ENCODE measurements around the gene SFXN5. TPM values are rescaled to one million over a fixed set of nuclear protein-coding genes. Genes with fewer than 3 reads are reported as not detected.

The SFXN5 gene
- total RNA-seq, 1 donor from 2014 or later: 21.9 TPM

DNA sequence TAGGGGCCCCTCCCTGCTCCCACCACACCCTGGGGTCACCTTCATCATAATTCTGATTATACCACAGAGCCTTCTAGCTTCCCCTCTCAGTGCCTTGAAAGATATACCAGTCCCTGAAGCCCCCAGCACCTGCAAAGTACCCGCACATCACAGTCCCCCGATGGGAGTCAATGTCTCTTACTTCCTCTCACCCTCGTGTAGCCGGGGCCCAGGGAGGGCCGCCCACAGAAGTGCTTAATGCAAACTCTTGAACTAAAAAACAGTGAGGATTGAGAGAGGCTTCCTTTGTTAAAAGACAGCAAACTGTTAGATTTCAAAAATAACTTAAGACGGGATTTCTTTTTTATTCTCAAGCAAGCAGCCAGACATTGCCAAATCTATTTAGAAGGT lies 76.5 kb downstream of the SFXN5 start:
- peak; percentile 3 for DNase-seq (ENCODE audit: low spot score)

GRCh38 chr2:72994282-72994990 lies 77.1 kb downstream of the SFXN5 start:
- DNase-seq (ENCODE audit: low spot score): peak; percentile 5

DNA sequence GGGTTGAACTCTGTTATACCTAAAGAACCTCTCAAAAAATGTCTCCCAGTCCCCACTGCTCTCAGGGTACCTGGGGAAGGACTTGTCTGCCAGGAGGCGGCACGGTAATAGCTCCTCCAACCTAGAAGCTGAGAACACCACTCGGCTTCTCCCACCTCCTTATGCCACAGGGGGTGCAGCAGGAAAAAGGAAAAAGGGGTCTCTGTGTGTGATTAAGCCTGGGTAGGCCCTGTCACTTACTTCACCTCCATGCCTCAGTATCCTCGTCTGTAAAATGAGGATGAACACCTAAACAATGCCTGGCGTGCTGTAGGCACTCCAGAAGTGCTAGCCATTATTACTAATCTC lies 77.6 kb downstream of the SFXN5 start:
- DNase-seq (ENCODE audit: low spot score): peak; percentile 4

DNA sequence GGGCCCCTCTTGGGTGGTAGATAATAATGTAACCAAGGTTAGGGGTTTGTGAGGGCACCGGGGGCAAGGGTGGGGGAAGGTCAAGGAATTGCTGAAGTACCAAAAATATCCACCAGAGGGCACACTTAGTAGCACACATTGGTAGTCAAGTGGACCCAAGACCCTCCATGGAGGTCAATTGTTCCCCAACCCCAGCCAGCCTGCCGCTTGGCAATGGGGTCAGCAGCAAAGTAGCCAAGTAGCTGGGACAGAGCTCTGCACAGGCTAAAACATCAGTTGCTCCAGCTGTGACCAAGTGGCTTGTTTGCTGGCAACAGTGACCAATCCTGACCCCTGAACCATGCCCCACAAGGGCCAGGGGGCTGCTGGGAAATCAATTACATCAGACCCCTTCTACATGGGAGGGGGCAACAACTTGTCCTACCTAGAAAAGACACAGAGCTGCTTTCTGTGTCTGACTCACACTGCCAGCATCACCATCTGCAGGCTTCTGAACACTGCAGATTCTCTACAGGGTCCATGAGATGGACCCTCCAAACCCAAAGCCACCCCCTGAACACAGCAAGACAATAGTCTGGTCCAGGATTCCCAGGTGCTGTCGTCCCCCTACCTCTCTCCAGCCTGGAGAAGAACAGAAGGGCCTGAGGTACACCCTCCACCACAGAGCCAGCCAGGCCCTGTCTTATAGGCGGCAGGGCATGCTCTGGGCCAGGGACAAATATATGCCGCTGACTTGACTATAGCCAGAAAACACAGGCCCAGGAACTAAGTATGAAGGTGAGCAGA lies 78.2 kb downstream of the SFXN5 start:
- DNase-seq (ENCODE audit: low spot score): peak; percentile 6

DNA sequence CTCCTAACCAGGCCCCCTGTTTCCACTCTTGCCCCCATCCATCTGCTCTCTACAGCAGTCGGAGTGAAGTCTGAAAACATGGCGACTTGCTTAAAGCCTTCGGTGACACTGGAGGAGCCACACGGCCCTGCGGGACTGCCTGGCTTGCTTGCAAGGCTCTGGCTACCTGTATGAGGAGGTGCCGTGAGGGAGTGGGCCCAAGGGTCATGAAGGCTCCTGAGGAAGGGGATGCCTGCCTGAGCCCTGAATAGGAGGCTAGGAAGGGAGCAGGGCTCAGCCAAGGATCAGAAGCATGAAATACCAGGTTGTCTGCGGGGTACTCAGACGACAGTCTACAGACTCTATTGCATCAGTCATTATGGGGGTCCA lies 78.8 kb downstream of the SFXN5 start:
- DNase-seq (ENCODE audit: low spot score): no peak

GRCh38 chr2:72991980-72992733 lies 79.4 kb downstream of the SFXN5 start:
- no peak for DNase-seq (ENCODE audit: low spot score)

DNA sequence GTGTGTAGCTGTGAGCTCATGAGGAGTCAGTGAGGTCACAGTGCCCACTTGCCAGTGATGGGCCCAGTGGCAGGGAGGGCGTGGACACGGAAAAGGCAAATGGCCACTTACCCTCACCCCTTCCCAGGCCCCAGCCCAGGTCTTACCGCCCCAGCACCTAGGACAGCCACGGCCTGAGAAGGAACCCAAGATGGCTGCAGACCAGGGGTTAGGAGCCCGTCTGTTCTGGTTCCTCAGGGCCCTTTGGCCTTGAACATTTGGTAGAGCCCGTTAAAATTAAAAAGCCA lies 80.1 kb downstream of the SFXN5 start:
- DNase-seq (ENCODE audit: low spot score): no peak

DNA sequence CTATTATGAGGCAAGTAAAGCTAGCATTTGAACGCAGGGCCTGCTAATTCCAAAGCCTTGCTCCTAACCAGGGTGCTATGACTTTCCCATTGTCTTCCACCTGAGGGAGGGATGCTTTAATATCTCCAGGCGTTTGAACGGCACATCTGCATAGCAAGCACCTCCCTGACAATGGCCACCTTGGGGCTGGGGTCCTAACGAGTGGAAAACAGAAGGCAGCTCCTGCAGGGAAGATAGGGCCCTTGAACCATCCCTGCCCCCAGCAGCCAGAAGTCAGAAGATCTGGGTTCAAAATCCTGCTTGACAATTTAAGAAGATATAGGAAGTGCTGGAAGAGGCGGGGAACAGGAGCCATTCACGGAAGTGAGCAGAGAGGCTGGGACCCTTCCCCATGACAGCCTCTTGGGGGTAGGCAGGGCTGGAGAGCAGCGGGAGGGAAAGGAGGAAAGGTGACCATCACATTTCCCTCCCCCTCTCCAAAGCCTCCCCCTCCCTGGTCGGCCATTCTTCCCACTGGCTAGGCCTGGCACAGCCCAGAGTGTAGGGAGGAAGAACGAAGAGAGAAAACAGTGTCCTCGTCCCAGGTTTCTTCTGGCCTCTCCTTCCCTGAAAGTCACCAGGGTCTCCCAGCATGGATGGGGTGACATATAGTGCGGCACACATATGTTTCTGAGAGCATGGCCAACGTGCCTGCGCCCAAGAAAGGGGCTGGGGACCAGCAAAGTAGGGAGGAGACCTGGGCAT lies 80.6 kb downstream of the SFXN5 start:
- no peak for DNase-seq (ENCODE audit: low spot score)

DNA sequence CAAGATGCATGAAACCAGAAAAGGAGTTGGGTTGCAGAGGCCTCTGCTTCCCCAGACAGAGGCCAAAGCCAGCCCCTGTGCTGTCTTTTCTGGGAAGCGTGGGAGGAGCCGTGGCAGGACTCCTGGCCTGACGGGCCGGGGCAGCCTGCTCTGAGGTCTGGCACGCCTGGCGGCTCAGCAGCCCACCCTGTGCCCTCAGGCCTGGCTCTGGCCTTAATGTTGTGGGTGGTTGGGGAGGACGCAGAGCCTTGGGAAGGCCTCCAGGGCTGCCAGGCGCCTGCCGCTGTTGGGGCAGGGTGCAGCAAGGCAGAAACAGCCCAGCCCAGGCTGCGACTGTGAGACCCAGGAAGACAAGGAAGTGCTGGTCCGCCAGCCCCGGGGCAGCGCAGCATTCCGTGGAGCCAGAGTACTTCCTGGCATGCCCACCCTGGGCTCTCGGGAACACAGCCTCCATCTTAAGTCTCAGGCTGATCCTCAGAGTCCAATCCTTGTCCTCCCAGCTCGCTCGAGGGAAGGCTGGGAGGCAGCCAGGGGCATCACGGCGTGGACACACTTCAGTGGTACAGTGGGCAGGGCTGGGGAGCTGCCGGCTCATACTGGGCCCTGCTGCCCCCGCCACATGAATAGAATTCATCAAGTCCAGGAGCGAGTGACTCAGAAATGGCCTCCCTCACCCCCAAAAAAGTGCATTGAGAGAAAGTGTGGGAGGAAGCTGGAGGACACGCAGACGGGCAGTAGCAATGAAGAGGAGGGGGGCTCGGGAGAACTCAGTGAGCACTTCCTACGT lies 81.5 kb downstream of the SFXN5 start:
- DNase-seq (ENCODE audit: low spot score): no peak

GRCh38 chr2:72988726-72989273 lies 82.7 kb downstream of the SFXN5 start:
- DNase-seq (ENCODE audit: low spot score): no peak

DNA sequence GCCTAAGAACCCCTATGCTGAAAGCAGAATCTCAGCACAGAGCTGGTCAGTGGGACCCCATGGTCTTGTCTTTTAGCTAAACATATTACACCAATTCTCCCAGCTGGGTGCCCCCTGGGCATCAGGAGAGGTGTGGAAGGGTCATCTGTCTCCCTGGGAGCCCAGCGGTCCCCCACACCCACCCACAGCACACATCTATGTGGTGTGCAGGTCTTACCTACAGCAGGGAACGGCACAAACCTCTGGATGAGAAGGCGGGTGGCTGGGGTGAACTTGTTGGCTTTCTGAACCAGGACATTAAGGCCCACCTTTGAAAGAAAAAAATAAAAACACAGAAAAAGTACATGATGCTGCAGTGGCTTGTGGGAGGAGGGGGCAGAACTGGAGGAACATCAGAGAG lies 83.5 kb downstream of the SFXN5 start:
- no peak for DNase-seq (ENCODE audit: low spot score)

DNA sequence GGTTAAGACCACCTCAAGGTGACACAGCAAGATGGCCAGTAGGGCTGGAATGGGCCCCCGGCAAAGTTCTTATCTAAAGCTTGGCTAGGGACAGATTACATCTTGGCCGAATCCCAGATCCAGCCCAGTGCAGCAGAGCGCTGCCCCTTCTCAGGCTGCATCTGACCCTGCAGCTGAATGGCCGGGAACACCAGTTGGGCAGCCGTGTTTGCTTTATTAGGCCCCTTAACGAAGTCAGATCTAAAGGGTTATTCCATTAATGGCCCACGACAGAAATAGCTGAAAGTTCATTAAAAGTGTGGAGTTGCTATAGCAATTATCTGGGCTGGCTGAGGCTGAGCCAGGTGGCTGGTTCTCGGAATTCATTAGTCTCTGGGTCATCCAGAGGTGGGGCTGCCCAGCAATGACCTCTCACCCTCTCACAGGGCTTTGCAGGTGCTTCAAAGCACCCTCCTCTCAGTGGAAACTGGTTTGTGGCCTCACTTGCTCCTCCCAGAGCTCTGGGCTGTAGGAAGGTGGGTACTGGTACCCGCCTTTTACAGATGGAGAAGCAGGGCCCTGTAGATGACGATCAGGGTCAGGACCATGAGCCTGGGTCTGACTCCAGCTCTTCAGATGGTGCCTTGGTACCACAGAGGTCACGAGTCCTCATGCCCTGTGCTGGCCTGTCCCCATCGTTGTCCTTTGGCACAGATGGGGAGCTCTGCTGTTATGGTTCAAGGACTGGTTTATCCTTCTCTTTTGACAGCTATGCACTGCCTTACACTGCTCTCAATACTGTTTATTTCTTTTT lies 85.4 kb downstream of the SFXN5 start:
- no peak for DNase-seq (ENCODE audit: low spot score)

GRCh38 chr2:72985136-72985535 lies 86.4 kb downstream of the SFXN5 start:
- DNase-seq (ENCODE audit: low spot score): no peak

GRCh38 chr2:72984172-72984671 lies 87.3 kb downstream of the SFXN5 start:
- DNase-seq (ENCODE audit: low spot score): no peak

DNA sequence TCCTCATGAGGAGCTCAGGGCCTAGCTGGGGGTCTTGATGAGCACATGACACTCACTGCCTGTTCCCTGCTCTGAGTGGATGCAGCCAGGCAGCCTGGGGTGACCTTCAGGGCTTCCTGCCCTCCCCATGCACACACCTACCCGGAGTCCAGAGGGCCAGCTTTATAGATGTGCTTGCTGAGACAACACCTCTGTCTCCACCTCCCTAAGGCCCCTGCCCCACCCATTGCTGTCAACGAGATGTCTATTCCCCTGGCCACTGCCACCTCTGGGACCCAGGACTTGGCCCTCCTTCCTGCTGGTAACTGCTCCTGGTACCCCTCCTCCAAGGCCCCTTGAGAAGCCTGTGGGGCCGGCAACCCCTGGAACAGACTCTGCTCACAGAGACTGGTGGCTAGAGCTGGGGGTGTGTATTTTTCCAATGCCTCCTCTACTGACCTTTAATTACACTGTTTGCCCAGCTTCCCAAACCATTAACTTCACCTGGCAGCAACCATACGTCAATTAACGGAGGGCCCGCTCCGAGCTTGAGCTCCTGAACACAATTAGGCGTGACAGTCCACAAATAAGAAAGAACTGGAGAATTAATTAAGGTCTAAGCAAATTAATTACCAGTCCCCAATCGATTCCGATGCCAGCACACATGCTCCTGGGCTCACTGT lies 87.9 kb downstream of the SFXN5 start:
- no peak for DNase-seq (ENCODE audit: low spot score)

GRCh38 chr2:72982781-72983499 lies 88.6 kb downstream of the SFXN5 start:
- no peak for DNase-seq (ENCODE audit: low spot score)

- DNase-seq (ENCODE audit: low spot score): no peak
Observed at GRCh38 chr2:72982219-72982618, 89.3 kb downstream of the SFXN5 start.

DNA sequence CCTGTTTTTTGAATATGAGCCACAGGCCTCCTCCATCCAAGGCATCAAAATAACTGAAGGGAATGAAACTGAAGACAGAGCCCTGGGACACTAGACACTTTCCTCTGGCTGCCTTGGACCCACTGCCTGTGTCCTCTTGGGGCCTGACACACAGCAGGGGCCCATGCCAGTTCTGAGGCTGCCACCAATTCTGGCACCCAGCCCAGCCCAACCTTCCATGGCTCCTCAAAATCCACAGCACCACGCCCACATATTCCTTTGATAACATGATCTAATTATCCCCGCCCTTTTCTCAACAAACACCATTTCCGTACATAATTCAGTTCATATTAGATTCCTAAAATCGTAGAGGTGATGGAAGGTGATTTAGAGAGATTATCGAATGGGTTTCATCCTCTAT lies 90.0 kb downstream of the SFXN5 start:
- DNase-seq (ENCODE audit: low spot score): no peak

All from mucosa of gallbladder (tissue), 1 donor.